DMS 273 treated with DMSO at 0.1 percent for 48 hours (cell line): ENCODE measurements around the gene DERL2.
"Not testable (repeated sequence)": the region's sequence is repeated elsewhere in the genome, so short reads cannot be mapped to it uniquely, and the experiment has no call there.

Experiments
- DNase-seq: peaks from one replicate; lab custom pipeline; 2025; lab: John Stamatoyannopoulos, UW

DERL2 gene

GRCh38 chr17:5437721-5438317 lies 48.2 kb downstream of the DERL2 start:
- DNase-seq: no peak

DNA sequence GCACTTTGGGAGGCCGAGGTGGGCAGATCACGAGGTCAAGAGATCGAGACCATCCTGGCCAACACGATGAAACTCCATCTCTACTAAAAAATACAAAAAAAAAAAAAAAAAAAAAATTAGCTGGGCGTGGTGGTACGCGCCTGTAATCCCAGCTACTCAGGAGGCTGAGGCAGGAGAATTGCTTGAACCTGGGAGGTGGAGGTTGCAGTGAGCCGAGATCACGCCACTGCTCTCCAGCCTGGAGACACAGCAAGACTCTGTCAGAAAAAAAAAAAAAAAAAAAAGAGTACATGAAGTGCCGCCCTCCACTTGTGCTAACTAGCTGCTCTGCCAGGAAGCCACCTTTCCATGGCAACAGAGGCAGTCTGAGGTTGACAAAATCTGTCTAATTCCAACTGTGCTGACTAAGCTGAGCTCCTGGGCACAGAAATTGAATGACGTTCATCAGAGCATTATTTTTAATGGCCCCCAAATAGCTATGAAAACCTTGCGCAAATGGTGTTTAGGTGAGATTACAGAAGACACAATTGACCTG lies 50.1 kb downstream of the DERL2 start:
- DNase-seq: not testable (repeated sequence)

- DNase-seq: no peak
Measured at GRCh38 chr17:5434984-5435383, 51.0 kb downstream of the DERL2 start.

DNA sequence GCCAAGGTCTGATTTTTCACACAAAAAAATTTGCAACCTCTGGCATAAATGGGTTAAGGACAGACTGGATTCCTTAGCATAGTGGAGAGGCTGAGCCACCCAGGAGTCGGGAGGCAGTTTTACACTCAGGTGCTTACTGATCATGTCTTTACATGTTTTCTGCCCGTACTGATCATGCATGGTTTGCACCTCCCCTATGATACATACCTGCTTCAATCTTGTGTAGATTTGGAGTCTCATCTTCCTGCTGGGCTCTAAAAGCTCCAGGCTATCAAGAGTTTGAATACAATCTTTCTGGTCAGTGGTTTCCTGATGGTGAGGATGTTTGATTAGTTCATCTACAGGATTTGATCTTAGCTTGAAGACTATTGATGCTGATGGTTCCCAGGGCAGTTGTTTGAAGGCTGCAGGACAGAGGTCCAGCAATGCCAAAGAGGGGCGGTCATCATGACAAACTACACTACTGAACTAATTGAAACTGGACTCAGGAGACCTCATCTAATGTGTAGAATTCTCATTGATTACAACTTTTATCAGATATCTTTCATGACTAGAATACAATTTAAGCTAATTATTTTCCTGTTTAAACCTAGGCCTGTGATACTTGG lies 53.9 kb downstream of the DERL2 start:
- no peak for DNase-seq

- DNase-seq: not testable (repeated sequence)
Measured at GRCh38 chr17:5431234-5431633, 54.7 kb downstream of the DERL2 start.

- no peak for DNase-seq
Measured at GRCh38 chr17:5430413-5430999, 55.5 kb downstream of the DERL2 start.

GRCh38 chr17:5429191-5429887 lies 56.6 kb downstream of the DERL2 start:
- DNase-seq: no peak

DNA sequence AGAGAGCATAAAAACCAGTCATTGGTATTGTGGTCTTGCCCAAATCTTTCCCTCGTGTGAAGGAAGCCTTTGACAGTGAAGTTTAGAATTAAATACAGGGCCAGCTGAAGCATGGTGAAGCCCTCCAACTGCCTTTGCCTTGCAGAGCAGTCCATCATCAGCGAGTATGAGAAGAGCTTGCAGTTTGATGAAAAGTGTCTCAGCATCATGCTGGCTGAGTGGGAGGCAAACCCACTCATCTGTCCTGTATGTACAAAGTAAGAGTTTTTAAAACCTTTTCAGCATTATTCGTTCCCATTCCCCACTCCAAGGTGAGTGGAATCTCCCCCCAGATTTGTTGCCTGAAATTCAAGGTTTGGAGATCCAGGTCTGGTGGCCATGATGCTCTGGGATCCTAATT lies 60.2 kb downstream of the DERL2 start:
- DNase-seq: no peak

GRCh38 chr17:5424909-5425308 lies 61.1 kb downstream of the DERL2 start:
- no peak for DNase-seq

DNA sequence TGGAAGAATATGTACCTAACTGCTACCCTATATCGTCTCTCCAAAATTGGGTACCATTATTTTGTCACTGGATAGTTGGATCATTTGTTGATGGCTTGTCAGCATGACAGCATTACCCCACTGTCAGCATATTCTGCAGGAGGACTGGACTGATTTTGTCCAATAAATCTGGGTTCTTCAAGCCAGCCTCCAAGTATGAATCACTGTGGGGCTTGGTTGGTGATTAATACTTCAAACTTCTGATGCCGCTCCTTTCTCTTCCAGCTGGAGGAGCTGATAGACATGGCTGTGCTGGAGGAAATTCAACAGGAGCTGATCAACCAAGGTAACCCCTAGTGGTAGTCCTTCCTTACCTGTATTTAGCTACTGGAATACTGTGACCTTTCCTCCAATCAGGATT lies 63.5 kb downstream of the DERL2 start:
- no peak for DNase-seq
